ENCODE data around the gene KIF9. TPM values are rescaled to one million over a fixed set of nuclear protein-coding genes. Genes with fewer than 3 reads are reported as not detected.

Gene KIF9
- total RNA-seq, 4 donors from 2014 or later = 6.1 to 14.7 (median 12.0) TPM

- TF ChIP-seq POLR2A (IDR thresholded peaks at IDR 0.05) = no peak
- TF ChIP-seq CTCF (IDR thresholded peaks at IDR 0.05) = no peak
- WGBS, 2 donors = 93 to 96% methylated on average over 3 of the region's 3 CpGs
Measured at GRCh38 chr3:47238017-47238416, 44.6 kb downstream of the KIF9 start.

DNA sequence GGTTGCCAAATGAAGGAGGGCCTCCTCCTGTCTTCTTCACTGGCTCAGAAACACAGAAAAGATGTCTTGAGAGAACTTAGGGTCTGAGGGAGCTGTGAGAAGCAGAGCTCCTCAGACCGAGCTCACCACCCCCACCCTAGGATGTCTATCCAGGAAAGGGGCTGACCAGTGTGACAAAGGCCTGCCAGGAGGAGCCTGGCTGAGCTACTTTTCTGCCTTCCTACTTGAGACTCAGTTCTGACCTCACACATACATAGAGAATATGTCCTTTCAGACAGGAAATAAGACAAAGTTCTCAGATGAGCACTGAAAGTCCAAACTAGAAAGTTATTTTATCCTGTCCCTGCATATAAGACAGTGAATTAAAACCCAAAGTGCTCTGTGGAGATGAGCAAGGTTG is 54.5 kb downstream of the KIF9 start:
- intact Hi-C loops (cut with DNase I; ENCODE audit: low total_unique reads) = no loop called here
- TF ChIP-seq POLR2A (IDR thresholded peaks at IDR 0.05) = no peak
- TF ChIP-seq CTCF (IDR thresholded peaks at IDR 0.05) = no peak
- 58 to 73% methylated on average over 1 of the region's 1 CpG for WGBS, 2 donors
- H3K4me3 ChIP-seq (ENCODE audit: low read depth, poor library complexity, severe bottlenecking) = no peak overlapping the region
- no peak for DNase-seq (ENCODE audit: low spot score in 2 of 2)

More at GRCh38 chr3:47238017-47238416, 44.6 kb downstream of the KIF9 start:
- intact Hi-C loops (cut with DNase I; ENCODE audit: low total_unique reads) = no loop called here
- no peak overlapping the region for H3K4me3 ChIP-seq (ENCODE audit: low read depth, poor library complexity, severe bottlenecking)
- no peak for DNase-seq (ENCODE audit: low spot score in 2 of 2)

DNA sequence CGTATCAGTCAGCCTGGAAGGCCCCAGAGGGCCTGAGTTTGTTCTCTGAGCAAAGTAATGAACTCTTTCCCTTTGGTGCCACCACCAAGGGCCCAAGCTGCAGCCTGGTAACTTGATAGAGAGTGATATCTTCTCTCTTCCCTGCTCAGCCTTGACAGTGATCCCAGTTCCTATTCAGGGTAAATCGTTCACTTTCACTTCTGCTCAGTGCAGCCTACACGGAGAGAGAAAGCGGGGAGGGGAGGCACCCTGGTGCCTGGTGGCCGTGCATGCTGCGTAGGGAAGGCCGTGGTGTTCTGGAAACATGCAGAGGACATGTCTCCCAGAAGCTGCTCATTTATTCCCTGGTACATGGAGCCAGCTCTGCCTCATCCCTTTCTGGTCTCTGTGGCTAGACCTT is 54.9 kb downstream of the KIF9 start:
- intact Hi-C loops (cut with DNase I; ENCODE audit: low total_unique reads) = no loop called here
- TF ChIP-seq CTCF (IDR thresholded peaks at IDR 0.05) (no peak), POLR2A (IDR thresholded peaks at IDR 0.05) (no peak)
- DNase-seq (ENCODE audit: low spot score in 2 of 2) = peak in 1 of 2 donors; percentile 79
- H3K4me3 ChIP-seq (ENCODE audit: low read depth, poor library complexity, severe bottlenecking) = no peak overlapping the region
- 76 to 83% methylated on average over 7 of the region's 7 CpGs for WGBS, 2 donors

DNA sequence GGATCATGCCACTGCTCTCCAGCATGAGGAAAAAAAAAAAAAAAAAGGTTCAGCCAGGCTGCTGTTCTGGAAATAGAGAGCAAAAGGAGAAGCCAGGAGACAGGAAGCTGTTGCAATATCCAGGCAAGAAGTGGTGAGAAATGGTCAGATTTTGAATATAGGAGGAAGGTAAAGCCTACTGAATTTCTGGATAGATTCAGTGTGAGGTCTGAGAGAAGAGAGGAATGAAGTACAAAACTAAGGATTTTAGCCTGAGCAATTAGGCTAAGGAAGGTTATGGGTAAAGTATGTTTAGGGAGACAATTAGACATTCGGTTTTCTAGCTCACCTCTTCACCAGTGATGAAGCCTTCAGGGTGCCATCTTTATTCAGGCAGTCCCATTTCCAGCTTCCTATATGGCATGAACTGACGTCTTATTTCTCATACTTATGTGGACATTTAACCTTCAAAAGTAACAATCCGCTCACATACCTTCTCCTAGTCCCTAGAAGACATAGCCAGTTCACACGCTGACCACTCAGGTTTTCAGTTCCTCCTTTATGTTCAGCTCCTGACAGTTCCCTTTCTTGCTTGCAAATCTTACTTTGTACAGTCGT is 57.2 kb downstream of the KIF9 start:
- DNase-seq (ENCODE audit: low spot score in 2 of 2) = peak in 1 of 2 donors; percentile 63
- 81 to 85% methylated on average over 5 of the region's 5 CpGs for WGBS, 2 donors
- H3K4me3 ChIP-seq (ENCODE audit: low read depth, poor library complexity, severe bottlenecking) = no peak overlapping the region
- intact Hi-C loops (cut with DNase I; ENCODE audit: low total_unique reads) = no loop called here
- TF ChIP-seq CTCF (IDR thresholded peaks at IDR 0.05) (no peak), POLR2A (IDR thresholded peaks at IDR 0.05) (no peak)

- TF ChIP-seq POLR2A (IDR thresholded peaks at IDR 0.05) = no peak
- no peak for TF ChIP-seq CTCF (IDR thresholded peaks at IDR 0.05)
- intact Hi-C loops (cut with DNase I; ENCODE audit: low total_unique reads) = no loop called here
- whole genome bisulfite sequencing, 2 donors = 38 to 56% methylated on average over 3 of the region's 3 CpGs
- DNase-seq (ENCODE audit: low spot score in 2 of 2) = peak in 1 of 2 donors; percentile 2
- H3K4me3 ChIP-seq (ENCODE audit: low read depth, poor library complexity, severe bottlenecking) = no peak overlapping the region
Measured at GRCh38 chr3:47223755-47224154, 58.8 kb downstream of the KIF9 start.

- DNase-seq (ENCODE audit: low spot score in 2 of 2) = no peak
- no peak for TF ChIP-seq CTCF (IDR thresholded peaks at IDR 0.05)
- no peak for TF ChIP-seq POLR2A (IDR thresholded peaks at IDR 0.05)
- intact Hi-C loops (cut with DNase I; ENCODE audit: low total_unique reads) = no loop called here
- WGBS, 2 donors = 19 to 35% methylated on average over 1 of the region's 1 CpG
- no peak overlapping the region for H3K4me3 ChIP-seq (ENCODE audit: low read depth, poor library complexity, severe bottlenecking)
Measured at GRCh38 chr3:47221798-47222197, 60.8 kb downstream of the KIF9 start.

All from lower leg skin (tissue), 4 donors.